Measurements from ENCODE around the gene MAN1A2. TPM values are rescaled to one million over a fixed set of nuclear protein-coding genes. Genes with fewer than 3 reads are reported as not detected.

Gene MAN1A2
- total and polyA plus RNA-seq, 9 of the 15 experiments (the other 6 are each of a cell fraction or from before 2014, with no cell fraction given), result 4.2 to 38.4 (median 18.7) TPM

GRCh38 chr1:117339866-117340700 is 27.2 kb upstream of the MAN1A2 start (continued):
- TF ChIP-seq, protein P1, sequence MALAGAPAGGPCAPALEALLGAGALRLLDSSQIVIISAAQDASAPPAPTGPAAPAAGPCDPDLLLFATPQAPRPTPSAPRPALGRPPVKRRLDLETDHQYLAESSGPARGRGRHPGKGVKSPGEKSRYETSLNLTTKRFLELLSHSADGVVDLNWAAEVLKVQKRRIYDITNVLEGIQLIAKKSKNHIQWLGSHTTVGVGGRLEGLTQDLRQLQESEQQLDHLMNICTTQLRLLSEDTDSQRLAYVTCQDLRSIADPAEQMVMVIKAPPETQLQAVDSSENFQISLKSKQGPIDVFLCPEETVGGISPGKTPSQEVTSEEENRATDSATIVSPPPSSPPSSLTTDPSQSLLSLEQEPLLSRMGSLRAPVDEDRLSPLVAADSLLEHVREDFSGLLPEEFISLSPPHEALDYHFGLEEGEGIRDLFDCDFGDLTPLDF (CRISPR knock-in tag; IDR thresholded peaks at IDR 0.05), result no peak
- peak; percentile 29; the same call in 1 of the 2 replicates for TF ChIP-seq ZBTB2 (IDR thresholded peaks at IDR 0.05)
- peak; percentile 56 for TF ChIP-seq CXXC5 (CRISPR knock-in tag; IDR thresholded peaks at IDR 0.05)
- no peak for TF ChIP-seq NR1H2 (CRISPR knock-in tag; IDR thresholded peaks at IDR 0.05)
- TF ChIP-seq CHD2 (IDR thresholded peaks at IDR 0.05; ENCODE audit: low read depth, low read length), result no peak
- TF ChIP-seq BCL6 (CRISPR knock-in tag; IDR thresholded peaks at IDR 0.05), result no peak
- TF ChIP-seq NELFE (IDR thresholded peaks at IDR 0.05; ENCODE audit: insufficient read depth, insufficient read length), result no peak
- TF ChIP-seq E2F8 (IDR thresholded peaks at IDR 0.05; ENCODE audit: low read depth, partially characterized antibody), result no peak
- TF ChIP-seq ZZZ3 (IDR thresholded peaks at IDR 0.05), result no peak
- TF ChIP-seq ZNF707 (CRISPR knock-in tag; conservative IDR thresholded peaks at IDR 0.05), result no peak
- TF ChIP-seq, protein P2, sequence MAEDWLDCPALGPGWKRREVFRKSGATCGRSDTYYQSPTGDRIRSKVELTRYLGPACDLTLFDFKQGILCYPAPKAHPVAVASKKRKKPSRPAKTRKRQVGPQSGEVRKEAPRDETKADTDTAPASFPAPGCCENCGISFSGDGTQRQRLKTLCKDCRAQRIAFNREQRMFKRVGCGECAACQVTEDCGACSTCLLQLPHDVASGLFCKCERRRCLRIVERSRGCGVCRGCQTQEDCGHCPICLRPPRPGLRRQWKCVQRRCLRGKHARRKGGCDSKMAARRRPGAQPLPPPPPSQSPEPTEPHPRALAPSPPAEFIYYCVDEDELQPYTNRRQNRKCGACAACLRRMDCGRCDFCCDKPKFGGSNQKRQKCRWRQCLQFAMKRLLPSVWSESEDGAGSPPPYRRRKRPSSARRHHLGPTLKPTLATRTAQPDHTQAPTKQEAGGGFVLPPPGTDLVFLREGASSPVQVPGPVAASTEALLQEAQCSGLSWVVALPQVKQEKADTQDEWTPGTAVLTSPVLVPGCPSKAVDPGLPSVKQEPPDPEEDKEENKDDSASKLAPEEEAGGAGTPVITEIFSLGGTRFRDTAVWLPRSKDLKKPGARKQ (CRISPR knock-in tag; IDR thresholded peaks at IDR 0.05), result no peak
- no peak for TF ChIP-seq HNRNPH1 (optimal IDR thresholded peaks at IDR 0.05; ENCODE audit: low read depth, low read length)
- TF ChIP-seq KDM5B (IDR thresholded peaks at IDR 0.05; ENCODE audit: insufficient replicate concordance, low read depth, low read length), result no peak
- TF ChIP-seq CBFA2T3 (IDR thresholded peaks at IDR 0.05), result peak; percentile 63
- no peak for TF ChIP-seq FOXK1 (CRISPR knock-in tag; IDR thresholded peaks at IDR 0.05; ENCODE audit: borderline replicate concordance)
- TF ChIP-seq CAMTA2 (CRISPR knock-in tag; conservative IDR thresholded peaks at IDR 0.05), result no peak
- TF ChIP-seq ZBTB49 (CRISPR knock-in tag; IDR thresholded peaks at IDR 0.05; ENCODE audit: borderline replicate concordance), result no peak
- no peak for TF ChIP-seq PCBP2 (IDR thresholded peaks at IDR 0.05; ENCODE audit: low read depth, low read length, poor library complexity, severe bottlenecking)

Data from K562 (cell line).